Large intestine (tissue), 3 donors: ENCODE measurements around the gene PCDHGA3. TPM values are rescaled to one million over a fixed set of nuclear protein-coding genes. Genes with fewer than 3 reads are reported as not detected.
"Not testable (repeated sequence)": the region's sequence is repeated elsewhere in the genome, so short reads cannot be mapped to it uniquely, and the experiment has no call there.

Experiments
- DNase-seq, 2 donors: peaks; one replicate each; pipeline versions ENCODE4 v3.0.0 to v3.0.0-alpha.2; 2013
- H3K27ac ChIP-seq: one replicate; pipeline ENCODE4 v1.5.1; 2013; ENCODE audit warnings: low read length
- H3K27me3 ChIP-seq: 2 replicates; pipeline ENCODE4 v1.6.1; 2013; ENCODE audit warnings: low read length; ENCODE audit not compliant: control insufficient read depth, insufficient read depth
- H3K36me3 ChIP-seq: 2 replicates; pipeline ENCODE4 v1.6.1; 2013; ENCODE audit warnings: low read length; ENCODE audit not compliant: control insufficient read depth, insufficient read depth
- H3K4me1 ChIP-seq: one replicate; pipeline ENCODE4 v1.6.1; 2013; ENCODE audit warnings: low read length; ENCODE audit not compliant: control insufficient read depth, insufficient read depth
- H3K4me3 ChIP-seq: one replicate; pipeline ENCODE4 v1.5.1; 2013; ENCODE audit warnings: low read length
- H3K9me3 ChIP-seq: one replicate; pipeline ENCODE4 v1.6.1; 2013; ENCODE audit warnings: mild to moderate bottlenecking, low read depth, low read length, moderate library complexity; ENCODE audit not compliant: control insufficient read depth
- WGBS: methylation state at CpG from one replicate; pipeline ENCODE4 v1.1.5; 2013; ENCODE audit warnings: low lambda C conversion rate; ENCODE audit not compliant: insufficient coverage; 5-methylcytosine and 5-hydroxymethylcytosine counted together
- polyA plus RNA-seq: library from polyadenylated mRNA; unstranded; fragments of 120-200 nt; gene quantifications from one replicate; pipeline ENCODE4 v1.2.1, GENCODE V29; 2013

The PCDHGA3 gene
- polyA plus RNA-seq, 1 donor, result 0.96 TPM

DNA sequence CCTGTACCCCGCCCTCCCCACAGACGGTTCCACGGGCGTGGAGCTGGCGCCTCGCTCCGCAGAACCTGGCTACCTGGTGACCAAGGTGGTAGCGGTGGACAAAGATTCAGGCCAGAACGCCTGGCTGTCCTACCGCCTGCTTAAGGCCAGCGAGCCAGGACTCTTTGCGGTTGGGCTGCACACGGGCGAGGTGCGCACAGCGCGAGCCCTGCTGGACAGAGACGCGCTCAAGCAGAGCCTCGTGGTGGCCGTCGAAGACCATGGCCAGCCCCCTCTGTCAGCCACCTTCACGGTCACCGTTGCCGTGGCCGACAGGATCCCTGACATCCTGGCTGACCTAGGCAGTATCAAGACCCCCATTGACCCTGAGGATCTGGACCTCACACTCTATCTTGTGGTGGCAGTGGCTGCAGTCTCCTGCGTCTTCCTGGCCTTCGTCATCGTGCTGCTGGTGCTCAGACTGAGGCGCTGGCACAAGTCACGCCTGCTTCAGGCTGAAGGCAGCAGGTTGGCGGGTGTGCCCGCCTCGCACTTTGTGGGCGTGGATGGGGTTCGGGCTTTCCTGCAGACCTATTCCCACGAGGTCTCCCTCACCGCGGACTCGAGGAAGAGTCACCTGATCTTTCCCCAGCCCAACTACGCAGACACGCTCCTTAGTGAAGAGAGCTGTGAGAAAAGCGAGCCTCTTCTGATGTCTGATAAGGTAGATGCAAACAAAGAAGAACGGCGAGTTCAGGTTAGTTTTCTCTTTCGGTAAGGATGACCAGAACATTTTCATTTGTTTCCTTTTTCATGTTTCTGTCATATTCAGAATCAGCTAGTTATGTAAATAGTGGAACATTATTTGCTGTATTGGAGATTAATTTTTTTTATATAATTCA lies 22.6 kb downstream of the PCDHGA3 start:
- Histone ChIP-seq H3K27me3 (peaks cover 52% of the 10 kb centered on the region), H3K9me3 (peaks cover 37% of the 10 kb centered on the region), H3K27ac (no peak overlapping the region), H3K4me3 (no peak overlapping the region), H3K36me3 (no peaks in the 10 kb centered on the region), H3K4me1 (no peaks in the 10 kb centered on the region)
- DNase-seq, result no peak
- WGBS, result 59% methylated on average over 3 of the region's 46 CpGs

- no peak within 1 kb of the TSS for H3K27ac ChIP-seq
- H3K9me3 ChIP-seq, result peaks cover 40% of the 10 kb centered on the region
- H3K27me3 ChIP-seq, result peaks cover 59% of the 10 kb centered on the region
- no peak for DNase-seq
- no peaks in the 10 kb centered on the region for H3K4me1 ChIP-seq
- 50% methylated on average over 1 of the region's 32 CpGs for WGBS
- no peak within 1 kb of the TSS for H3K4me3 ChIP-seq
- no peaks in the 10 kb centered on the region for H3K36me3 ChIP-seq
These were observed 26.6 kb downstream of the PCDHGA3 start, which contains the start of gene PCDHGB3 for GRCh38 chr5:141369994-141370848. TSS of gene PCDHGB3 (plus strand) at chr5:141370242. CDS start at chr5:141370395, 153 bp downstream.

DNA sequence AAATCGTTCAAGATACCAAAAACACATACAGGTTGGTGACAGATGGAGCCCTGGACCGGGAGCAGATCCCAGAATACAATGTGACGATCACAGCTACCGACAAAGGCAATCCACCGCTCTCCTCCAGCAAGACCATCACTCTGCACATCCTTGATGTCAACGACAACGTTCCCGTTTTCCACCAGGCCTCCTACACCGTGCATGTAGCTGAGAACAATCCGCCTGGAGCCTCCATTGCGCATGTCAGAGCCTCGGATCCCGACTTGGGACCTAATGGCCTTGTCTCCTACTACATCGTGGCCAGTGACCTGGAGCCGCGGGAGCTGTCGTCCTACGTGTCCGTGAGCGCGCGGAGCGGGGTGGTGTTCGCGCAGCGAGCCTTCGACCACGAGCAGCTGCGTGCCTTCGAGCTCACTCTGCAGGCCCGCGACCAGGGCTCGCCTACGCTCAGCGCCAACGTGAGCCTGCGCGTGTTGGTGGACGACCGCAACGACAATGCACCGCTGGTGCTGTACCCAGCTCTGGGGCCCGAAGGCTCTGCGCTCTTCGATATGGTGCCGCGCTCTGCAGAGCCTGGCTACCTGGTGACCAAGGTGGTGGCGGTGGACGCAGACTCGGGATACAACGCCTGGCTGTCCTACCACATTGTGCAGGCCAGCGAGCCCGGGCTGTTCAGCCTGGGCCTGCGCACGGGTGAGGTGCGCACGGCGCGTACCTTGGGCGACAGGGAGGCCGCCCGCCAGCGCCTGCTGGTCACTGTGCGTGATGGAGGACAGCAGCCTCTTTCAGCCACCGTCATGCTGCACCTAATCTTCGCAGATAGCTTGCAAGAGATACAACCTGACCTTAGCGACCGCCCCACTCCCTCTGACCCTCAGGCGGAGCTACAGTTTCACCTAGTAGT lies 28.2 kb downstream of the PCDHGA3 start:
- Histone ChIP-seq H3K27me3 (peaks cover 45% of the 10 kb centered on the region), H3K4me3 (no peak overlapping the region), H3K4me1 (no peaks in the 10 kb centered on the region), H3K36me3 (no peaks in the 10 kb centered on the region), H3K27ac (no peak overlapping the region), H3K9me3 (peaks cover 37% of the 10 kb centered on the region)
- DNase-seq, result no peak
- WGBS, result no CpG with 5 or more reads among the region's 69 CpGs

DNA sequence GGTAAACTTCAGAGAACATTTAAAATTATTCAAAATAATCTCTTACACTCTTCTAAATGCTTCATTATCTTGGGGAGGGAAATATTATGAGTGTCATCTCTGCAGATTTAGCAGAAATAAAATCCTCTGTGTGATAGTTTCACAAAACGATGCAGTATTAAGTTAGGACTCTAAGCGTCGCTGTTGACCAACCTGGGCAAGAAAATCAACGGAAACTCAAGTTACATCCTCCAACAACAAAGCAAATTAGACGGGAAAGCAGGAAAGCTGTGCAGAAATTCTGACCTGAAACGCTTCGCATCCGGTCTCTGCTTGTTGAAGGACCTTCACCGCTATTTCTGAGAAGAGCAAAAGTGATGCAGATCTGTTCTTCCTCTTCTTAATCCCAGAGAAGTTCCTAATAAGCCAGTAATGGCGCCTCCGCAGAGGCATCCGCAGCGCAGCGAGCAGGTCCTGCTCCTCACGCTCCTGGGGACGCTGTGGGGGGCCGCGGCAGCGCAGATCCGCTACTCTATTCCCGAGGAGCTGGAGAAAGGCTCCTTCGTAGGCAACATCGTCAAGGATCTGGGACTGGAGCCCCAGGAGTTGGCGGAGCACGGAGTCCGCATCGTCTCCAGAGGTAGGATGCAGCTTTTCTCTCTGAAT lies 30.2 kb downstream of the PCDHGA3 start, which contains the start of gene PCDHGA6:
Gene PCDHGA6 (plus strand): TSS at position 219 of the 645 bp plus-strand sequence. CDS start 193 bp downstream, at position 412.
- no peak within 1 kb of the TSS for H3K27ac ChIP-seq
- WGBS, result no CpG with 5 or more reads among the region's 27 CpGs
- no peaks in the 10 kb centered on the region for H3K4me1 ChIP-seq
- H3K36me3 ChIP-seq, result no peaks in the 10 kb centered on the region
- H3K4me3 ChIP-seq, result peak within 1 kb of the TSS; percentile 13
- peaks cover 34% of the 10 kb centered on the region for H3K9me3 ChIP-seq
- no peak for DNase-seq
- peaks cover 45% of the 10 kb centered on the region for H3K27me3 ChIP-seq

- H3K27me3 ChIP-seq, result peaks cover 45% of the 10 kb centered on the region
- H3K36me3 ChIP-seq, result no peaks in the 10 kb centered on the region
- DNase-seq, result no peak
- peaks cover 34% of the 10 kb centered on the region for H3K9me3 ChIP-seq
- H3K4me1 ChIP-seq, result no peaks in the 10 kb centered on the region
- H3K27ac ChIP-seq, result no peak overlapping the region
- no CpG with 5 or more reads among the region's 14 CpGs for WGBS
- H3K4me3 ChIP-seq, result no peak overlapping the region
These were observed 31.0 kb downstream of the PCDHGA3 start for GRCh38 chr5:141374627-141375026.

DNA sequence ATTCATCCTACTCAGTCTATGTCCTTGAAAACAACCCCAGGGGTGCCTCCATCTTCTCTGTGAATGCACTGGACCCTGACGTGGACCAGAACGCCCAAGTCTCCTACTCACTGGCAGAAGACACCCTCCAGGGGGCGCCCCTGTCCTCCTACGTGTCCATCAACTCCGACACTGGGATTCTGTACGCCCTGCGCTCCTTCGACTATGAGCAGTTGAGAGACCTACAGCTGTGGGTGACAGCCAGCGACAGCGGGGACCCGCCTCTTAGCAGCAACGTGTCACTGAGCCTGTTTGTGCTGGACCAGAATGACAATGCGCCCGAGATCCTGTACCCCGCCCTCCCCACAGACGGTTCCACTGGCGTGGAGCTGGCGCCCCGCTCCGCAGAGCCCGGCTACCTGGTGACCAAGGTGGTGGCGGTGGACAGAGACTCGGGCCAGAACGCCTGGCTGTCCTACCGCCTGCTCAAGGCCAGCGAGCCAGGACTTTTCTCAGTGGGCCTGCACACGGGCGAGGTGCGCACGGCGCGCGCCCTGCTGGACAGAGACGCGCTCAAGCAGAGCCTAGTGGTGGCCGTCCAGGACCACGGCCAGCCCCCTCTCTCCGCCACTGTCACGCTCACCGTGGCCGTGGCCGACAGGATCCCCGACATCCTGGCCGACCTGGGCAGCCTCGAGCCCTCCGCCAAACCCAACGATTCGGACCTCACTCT lies 32.0 kb downstream of the PCDHGA3 start:
- WGBS, result no CpG with 5 or more reads among the region's 48 CpGs
- DNase-seq, H3K4me3 ChIP-seq, H3K36me3 ChIP-seq, H3K27ac ChIP-seq, H3K4me1 ChIP-seq: not testable (repeated sequence)
- peaks cover 34% of the 10 kb centered on the region for H3K9me3 ChIP-seq
- peaks cover 39% of the 10 kb centered on the region for H3K27me3 ChIP-seq

DNA sequence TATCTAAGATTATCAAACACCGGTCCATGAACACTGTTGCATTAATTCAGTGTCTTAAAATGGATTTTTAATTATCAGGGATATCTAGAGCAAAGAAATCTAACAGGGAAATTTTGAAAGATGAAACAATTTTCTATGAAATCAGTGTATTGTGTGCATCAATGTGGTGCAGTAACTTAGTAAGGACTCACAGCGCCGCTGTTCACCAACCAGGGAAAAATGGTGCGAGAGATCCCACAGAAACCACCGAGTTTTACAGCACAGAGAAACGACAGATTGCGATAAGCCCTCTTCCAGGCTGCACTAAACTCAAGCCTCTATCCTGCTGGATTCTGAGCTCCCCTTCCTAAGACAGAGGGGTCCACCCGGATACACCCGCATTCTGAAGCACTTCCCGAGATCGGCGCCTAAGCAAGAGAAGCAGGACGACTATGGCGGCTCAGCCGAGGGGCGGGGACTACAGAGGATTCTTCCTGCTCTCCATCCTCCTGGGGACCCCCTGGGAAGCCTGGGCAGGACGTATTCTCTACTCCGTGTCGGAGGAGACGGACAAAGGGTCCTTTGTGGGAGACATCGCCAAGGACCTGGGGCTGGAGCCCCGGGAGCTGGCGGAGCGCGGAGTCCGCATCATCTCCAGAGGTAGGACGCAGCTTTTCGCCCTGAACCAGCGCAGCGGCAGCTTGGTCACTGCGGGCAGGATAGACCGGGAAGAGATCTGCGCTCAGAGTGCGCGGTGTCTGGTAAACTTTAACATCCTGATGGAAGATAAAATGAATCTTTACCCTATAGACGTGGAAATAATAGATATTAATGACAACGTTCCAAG lies 39.1 kb downstream of the PCDHGA3 start, which contains the start of gene PCDHGA7:
Gene PCDHGA7 (plus strand): TSS at position 274 of the 826 bp plus-strand sequence. CDS start 158 bp downstream, at position 432.
- DNase-seq, result no peak
- Histone ChIP-seq H3K27ac (no peak within 1 kb of the TSS), H3K9me3 (peaks cover 27% of the 10 kb centered on the region), H3K4me1 (no peaks in the 10 kb centered on the region), H3K27me3 (peaks cover 24% of the 10 kb centered on the region), H3K36me3 (no peaks in the 10 kb centered on the region), H3K4me3 (peak within 1 kb of the TSS; percentile 5)
- WGBS, result 24% methylated on average over 3 of the region's 37 CpGs

GRCh38 chr5:141383345-141383744 lies 39.7 kb downstream of the PCDHGA3 start:
- Histone ChIP-seq H3K9me3 (peaks cover 30% of the 10 kb centered on the region), H3K27me3 (peaks cover 27% of the 10 kb centered on the region), H3K27ac (no peak overlapping the region), H3K36me3 (no peaks in the 10 kb centered on the region), H3K4me1 (no peaks in the 10 kb centered on the region), H3K4me3 (no peak overlapping the region)
- no CpG with 5 or more reads among the region's 21 CpGs for WGBS
- no peak for DNase-seq
